HCT116 (cell line): ENCODE results near the gene AGPS. TPM values are rescaled to one million over a fixed set of nuclear protein-coding genes. Genes with fewer than 3 reads are reported as not detected.

Experiments
- ATAC-seq: fragments of 200-7000 bp; cut with Tn5 transposase; 2 replicates; pipeline ENCODE4 v1.9.1; 2020; ENCODE audit warnings: mild to moderate bottlenecking, moderate library complexity
- BruUV-seq: library from RNA; stranded (reverse); fragments of 400-500 nt; replicated peaks from 2 replicates; lab custom pipeline; 2021; lab: Mats Ljungman, UMichigan
- CTCF ChIA-PET: fragments of 300-600 bp; sonication (Branson Sonifier 250); formaldehyde crosslinking; loops from one replicate; lab custom pipeline; 2021; ENCODE audit warnings: antibody characterized with exemption; lab: Charles Lee
- POLR2A ChIA-PET: fragments of 300-600, 350-600 bp; sonication (Branson Sonifier 250); formaldehyde crosslinking; loops from one replicate; lab custom pipeline; 2021; ENCODE audit warnings: antibody characterized with exemption; lab: Charles Lee
- RAD21 ChIA-PET, 2 experiments: fragments of 300-600 bp; sonication (Branson Sonifier 250); formaldehyde crosslinking; loops; one replicate each; lab custom pipeline; 2023; ENCODE audit warnings: low total read pairs in 2 of 2; ENCODE audit not compliant: uncharacterized antibody in 2 of 2, unreplicated experiment in 2 of 2, low non-redundant PET in 1 of 2; lab: Charles Lee
- DNase-seq: peaks from one replicate; pipeline ENCODE4 v3.0.0-alpha.2; 2010; ENCODE audit warnings: low read depth, low spot score
- H2AFZ ChIP-seq: fragments of 200-600 bp; shearing (Covaris generic), sonication (generic); 2 replicates; pipeline ENCODE4 v1.6.1; 2017; ENCODE audit warnings: low read depth, mixed run types, mixed read lengths, antibody characterized with exemption, low read length; ENCODE audit not compliant: poor library complexity, severe bottlenecking
- H3K27ac ChIP-seq: 2 replicates; pipeline ENCODE4 v1.5.1; 2012; ENCODE audit warnings: low read depth, low read length
- H3K27me3 ChIP-seq: fragments of 200-600 bp; sonication (generic); 2 replicates; pipeline ENCODE4 v1.6.1; 2016; ENCODE audit warnings: mixed run types, low read length, mixed read lengths; ENCODE audit not compliant: insufficient read depth
- H3K36me3 ChIP-seq, 2 experiments: fragments of 200-500 bp in 1 of 2; fragments of 200-600 bp in 1 of 2; sonication (Bioruptor generic) in 1 of 2; sonication (generic) in 1 of 2; 2 replicates each; pipeline versions ENCODE4 v1.5.1 to v1.6.1; 2014 to 2016; ENCODE audit warnings: low read length in 2 of 2, inconsistent platforms in 1 of 2, mixed read lengths in 1 of 2, mixed run types in 1 of 2; ENCODE audit not compliant: insufficient read depth in 2 of 2, control insufficient read depth in 1 of 2
- H3K4me1 ChIP-seq, 2 experiments: fragments of 200-600 bp in 1 of 2; sonication (generic) in 1 of 2; 2 replicates each; pipeline versions ENCODE4 v1.5.1 to v1.6.1; 2012 to 2017; ENCODE audit warnings: low read length in 2 of 2, inconsistent platforms in 1 of 2, mild to moderate bottlenecking in 1 of 2, mixed read lengths in 1 of 2, mixed run types in 1 of 2, moderate library complexity in 1 of 2; ENCODE audit not compliant: insufficient read depth in 2 of 2, control insufficient read depth in 1 of 2
- H3K4me2 ChIP-seq: fragments of 200-600 bp; sonication (generic); 2 replicates; pipeline ENCODE4 v1.6.1; 2017; ENCODE audit warnings: mixed run types, low read length, mixed read lengths
- H3K4me3 ChIP-seq, 2 experiments: fragments of 200-600 bp in 1 of 2; sonication (generic) in 1 of 2; replicated peaks in 1 of 2; 2 replicates each; pipeline ENCODE4 v1.5.1; 2011 to 2016; ENCODE audit warnings: low read length in 2 of 2, control low read depth in 1 of 2, low read depth in 1 of 2, mild to moderate bottlenecking in 1 of 2, mixed read lengths in 1 of 2, mixed run types in 1 of 2
- H3K79me2 ChIP-seq: fragments of 200-600 bp; sonication (generic); 2 replicates; pipeline ENCODE4 v1.6.1; 2017; ENCODE audit warnings: mild to moderate bottlenecking, mixed run types, low read length, moderate library complexity, mixed read lengths; ENCODE audit not compliant: insufficient read depth
- H3K9ac ChIP-seq: fragments of 200-600 bp; sonication (generic); 2 replicates; pipeline ENCODE4 v1.6.1; 2016; ENCODE audit warnings: low read length, mixed read lengths
- H3K9me2 ChIP-seq: fragments of 200-600 bp; sonication (generic), shearing (Covaris generic); 2 replicates; pipeline ENCODE4 v1.6.1; 2017; ENCODE audit warnings: mixed run types, mild to moderate bottlenecking, moderate library complexity; ENCODE audit not compliant: insufficient read depth
- H3K9me3 ChIP-seq, 2 experiments: fragments of 200-500 bp in 1 of 2; fragments of 200-600 bp in 1 of 2; sonication (Bioruptor generic) in 1 of 2; sonication (generic) in 1 of 2; 2 replicates each; pipeline ENCODE4 v1.6.1; 2014 to 2017; ENCODE audit warnings: low read length in 2 of 2, mixed read lengths in 2 of 2, inconsistent platforms in 1 of 2, low read depth in 1 of 2, mild to moderate bottlenecking in 1 of 2, mixed run types in 1 of 2, moderate library complexity in 1 of 2; ENCODE audit not compliant: control insufficient read depth in 1 of 2, insufficient read depth in 1 of 2
- H4K20me1 ChIP-seq: fragments of 200-600 bp; sonication (generic), shearing (Covaris generic); 2 replicates; pipeline ENCODE4 v1.6.1; 2017; ENCODE audit warnings: mixed run types, mild to moderate bottlenecking, moderate library complexity; ENCODE audit not compliant: insufficient read depth
- CEBPB ChIP-seq: IDR thresholded peaks from 2 replicates; pipeline ENCODE4 v1.6.1; 2012; ENCODE audit warnings: low read depth
- EGR1 ChIP-seq: IDR thresholded peaks from 2 replicates; pipeline ENCODE4 v1.6.1; 2012; ENCODE audit warnings: low read depth
- ELF1 ChIP-seq: IDR thresholded peaks from 2 replicates; pipeline ENCODE4 v1.6.1; 2012; ENCODE audit warnings: low read depth, borderline replicate concordance
- EZH2 ChIP-seq: fragments of 200-600 bp; sonication (generic); IDR thresholded peaks from 2 replicates; pipeline ENCODE4 v1.6.1; 2017; ENCODE audit warnings: antibody characterized with exemption, mixed run types
- EZH2phosphoT487 ChIP-seq: fragments of 200-600 bp; IDR thresholded peaks from 2 replicates; pipeline ENCODE4 v1.6.1; 2018; ENCODE audit warnings: antibody characterized with exemption, borderline replicate concordance
- FOSL1 ChIP-seq: IDR thresholded peaks from 2 replicates; pipeline ENCODE4 v1.6.1; 2012; ENCODE audit warnings: low read depth
- JUND ChIP-seq: IDR thresholded peaks from 2 replicates; pipeline ENCODE4 v1.6.1; 2012
- POLR2A ChIP-seq: IDR thresholded peaks from 2 replicates; pipeline ENCODE4 v1.7.0; 2011; ENCODE audit warnings: borderline replicate concordance; ENCODE audit not compliant: insufficient read depth, insufficient read length; ENCODE audit errors: extremely low read depth
- POLR2AphosphoS5 ChIP-seq: IDR thresholded peaks from 2 replicates; pipeline ENCODE4 v1.6.1; 2011; ENCODE audit warnings: mild to moderate bottlenecking, low read depth, low read length, moderate library complexity
- RAD21 ChIP-seq: IDR thresholded peaks from 2 replicates; pipeline ENCODE4 v1.6.1; 2012; ENCODE audit warnings: low read depth, mild to moderate bottlenecking
- SIN3A ChIP-seq: IDR thresholded peaks from 2 replicates; pipeline ENCODE4 v1.6.1; 2012; ENCODE audit warnings: low read depth
- TCF7L2 ChIP-seq: IDR thresholded peaks from 2 replicates; pipeline ENCODE4 v1.7.0; 2011; ENCODE audit warnings: borderline replicate concordance, inconsistent platforms; ENCODE audit not compliant: insufficient read depth, insufficient read length; ENCODE audit errors: extremely low read depth
- YY1 ChIP-seq: IDR thresholded peaks from 2 replicates; pipeline ENCODE4 v1.6.1; 2011; ENCODE audit warnings: low read length, low read depth, moderate library complexity, mild to moderate bottlenecking; ENCODE audit not compliant: insufficient replicate concordance; ENCODE audit errors: extremely low read depth
- ZFX ChIP-seq: fragments of 450-650 bp; IDR thresholded peaks from 2 replicates; pipeline ENCODE4 v1.6.1; 2017
- ZNF274 ChIP-seq: fragments of 200-500 bp; sonication (Bioruptor generic); IDR thresholded peaks from 2 replicates; pipeline ENCODE4 v1.6.1; 2014; ENCODE audit warnings: mild to moderate bottlenecking, low read depth, low read length, inconsistent platforms
- intact Hi-C: fragments of 100-400 bp; cut with micrococcal nuclease; formaldehyde crosslinking; loops from 2 replicates; pipeline ENCODE4 v1.10.0; 2022
- total RNA-seq: library from RNA; stranded (reverse); gene quantifications from one replicate; pipeline ENCODE4 v1.2.1, GENCODE V29; 2021; ENCODE audit not compliant: unreplicated experiment
- TF ChIP-seq, protein P1 (sequence below): IDR thresholded peaks from 2 replicates; pipeline ENCODE4 v1.6.1; 2011; ENCODE audit warnings: mild to moderate bottlenecking, low read length, moderate library complexity; ENCODE audit not compliant: insufficient replicate concordance; ENCODE audit errors: extremely low read depth
- TF ChIP-seq, protein P2 (sequence below), 3 experiments: fragments of 200-600 bp in 1 of 3; sonication (generic) in 1 of 3; IDR thresholded peaks in 2 of 3; conservative IDR thresholded peaks in 1 of 3; 2 replicates each; pipeline ENCODE4 v1.5.1; 2012 to 2017; ENCODE audit warnings: low read depth in 2 of 3, low read length in 2 of 3, antibody characterized with exemption in 1 of 3, borderline replicate concordance in 1 of 3, control low read depth in 1 of 3, mild to moderate bottlenecking in 1 of 3, mixed read lengths in 1 of 3, mixed run types in 1 of 3, moderate library complexity in 1 of 3; ENCODE audit not compliant: insufficient read depth in 1 of 3

The AGPS gene
- total RNA-seq, 1 experiment from 2014 or later = 66.6 TPM

DNA sequence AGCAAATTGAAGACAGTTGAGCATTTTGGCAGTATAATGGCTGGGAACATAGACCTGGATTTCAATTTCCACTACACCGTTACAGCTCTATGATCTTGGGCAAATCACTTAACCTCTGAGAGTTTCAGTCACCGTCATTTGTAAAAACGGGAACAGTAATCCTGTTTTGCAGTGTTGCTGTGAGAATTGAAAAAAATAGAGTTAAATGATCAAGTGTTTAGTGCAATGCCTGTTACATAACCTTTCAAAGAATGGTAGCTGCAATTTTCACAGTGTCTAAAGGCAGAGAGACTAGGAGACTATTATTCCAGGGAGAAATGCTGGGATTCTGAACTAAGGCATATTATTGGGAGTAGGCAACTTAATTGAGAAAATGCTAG is 2.0 kb downstream of the AGPS start:
- Histone ChIP-seq H3K9me3 (no peaks in the 10 kb centered on the region), H3K4me3 (no peak overlapping the region), H3K4me2 (peak overlapping the region; percentile 89), H3K79me2 (peaks cover 68% of the 10 kb centered on the region), H2AFZ (no peak overlapping the region), H3K9ac (no peak overlapping the region), H3K27ac (no peak overlapping the region), H3K27me3 (no peaks in the 10 kb centered on the region), H3K9me2 (no peaks in the 10 kb centered on the region), H3K36me3 (no peaks in the 10 kb centered on the region), H4K20me1 (peaks cover 5% of the 10 kb centered on the region; the same call in 1 of the 2 replicates), H3K4me1 (peaks cover 24 to 58% of the 10 kb centered on the region in 2 experiments)
- no peak for ATAC-seq
- POLR2A ChIA-PET = no interaction called here
- no TSS peak for BruUV-seq
- CTCF ChIA-PET = no interaction called here
- TF ChIP-seq EGR1 (no peak), JUND (no peak), EZH2 (no peak), CEBPB (no peak), YY1 (no peak), EZH2phosphoT487 (no peak), ELF1 (no peak), TCF7L2 (no peak), POLR2A (no peak), FOSL1 (no peak), SIN3A (no peak), RAD21 (no peak), ZFX (no peak), POLR2AphosphoS5 (no peak), ZNF274 (no peak)
- TF ChIP-seq, protein P1, sequence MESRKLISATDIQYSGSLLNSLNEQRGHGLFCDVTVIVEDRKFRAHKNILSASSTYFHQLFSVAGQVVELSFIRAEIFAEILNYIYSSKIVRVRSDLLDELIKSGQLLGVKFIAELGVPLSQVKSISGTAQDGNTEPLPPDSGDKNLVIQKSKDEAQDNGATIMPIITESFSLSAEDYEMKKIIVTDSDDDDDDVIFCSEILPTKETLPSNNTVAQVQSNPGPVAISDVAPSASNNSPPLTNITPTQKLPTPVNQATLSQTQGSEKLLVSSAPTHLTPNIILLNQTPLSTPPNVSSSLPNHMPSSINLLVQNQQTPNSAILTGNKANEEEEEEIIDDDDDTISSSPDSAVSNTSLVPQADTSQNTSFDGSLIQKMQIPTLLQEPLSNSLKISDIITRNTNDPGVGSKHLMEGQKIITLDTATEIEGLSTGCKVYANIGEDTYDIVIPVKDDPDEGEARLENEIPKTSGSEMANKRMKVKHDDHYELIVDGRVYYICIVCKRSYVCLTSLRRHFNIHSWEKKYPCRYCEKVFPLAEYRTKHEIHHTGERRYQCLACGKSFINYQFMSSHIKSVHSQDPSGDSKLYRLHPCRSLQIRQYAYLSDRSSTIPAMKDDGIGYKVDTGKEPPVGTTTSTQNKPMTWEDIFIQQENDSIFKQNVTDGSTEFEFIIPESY = no peak
- TF ChIP-seq, protein P2, sequence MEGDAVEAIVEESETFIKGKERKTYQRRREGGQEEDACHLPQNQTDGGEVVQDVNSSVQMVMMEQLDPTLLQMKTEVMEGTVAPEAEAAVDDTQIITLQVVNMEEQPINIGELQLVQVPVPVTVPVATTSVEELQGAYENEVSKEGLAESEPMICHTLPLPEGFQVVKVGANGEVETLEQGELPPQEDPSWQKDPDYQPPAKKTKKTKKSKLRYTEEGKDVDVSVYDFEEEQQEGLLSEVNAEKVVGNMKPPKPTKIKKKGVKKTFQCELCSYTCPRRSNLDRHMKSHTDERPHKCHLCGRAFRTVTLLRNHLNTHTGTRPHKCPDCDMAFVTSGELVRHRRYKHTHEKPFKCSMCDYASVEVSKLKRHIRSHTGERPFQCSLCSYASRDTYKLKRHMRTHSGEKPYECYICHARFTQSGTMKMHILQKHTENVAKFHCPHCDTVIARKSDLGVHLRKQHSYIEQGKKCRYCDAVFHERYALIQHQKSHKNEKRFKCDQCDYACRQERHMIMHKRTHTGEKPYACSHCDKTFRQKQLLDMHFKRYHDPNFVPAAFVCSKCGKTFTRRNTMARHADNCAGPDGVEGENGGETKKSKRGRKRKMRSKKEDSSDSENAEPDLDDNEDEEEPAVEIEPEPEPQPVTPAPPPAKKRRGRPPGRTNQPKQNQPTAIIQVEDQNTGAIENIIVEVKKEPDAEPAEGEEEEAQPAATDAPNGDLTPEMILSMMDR (IDR thresholded peaks at IDR 0.05 in 2 of 3, conservative IDR thresholded peaks at IDR 0.05 in 1 of 3; ENCODE audit: borderline replicate concordance in 1 of 3, insufficient read depth in 1 of 3, low read depth in 2 of 3, low read length in 2 of 3) = no peak
- RAD21 ChIA-PET = no interaction called here
- DNase-seq = no peak
- intact Hi-C loops = loop anchor here (5.0 kb wide), 1 partner anchor 227 kb away; no protein-coding TSS in a partner anchor
